Measurements from ENCODE around the gene SFXN4. TPM values are rescaled to one million over a fixed set of nuclear protein-coding genes. Genes with fewer than 3 reads are reported as not detected.

The SFXN4 gene
- total and polyA plus RNA-seq, 9 of the 15 experiments (the other 6 are each of a cell fraction or from before 2014, with no cell fraction given), result 40.1 to 97.8 (median 54.5) TPM

DNA sequence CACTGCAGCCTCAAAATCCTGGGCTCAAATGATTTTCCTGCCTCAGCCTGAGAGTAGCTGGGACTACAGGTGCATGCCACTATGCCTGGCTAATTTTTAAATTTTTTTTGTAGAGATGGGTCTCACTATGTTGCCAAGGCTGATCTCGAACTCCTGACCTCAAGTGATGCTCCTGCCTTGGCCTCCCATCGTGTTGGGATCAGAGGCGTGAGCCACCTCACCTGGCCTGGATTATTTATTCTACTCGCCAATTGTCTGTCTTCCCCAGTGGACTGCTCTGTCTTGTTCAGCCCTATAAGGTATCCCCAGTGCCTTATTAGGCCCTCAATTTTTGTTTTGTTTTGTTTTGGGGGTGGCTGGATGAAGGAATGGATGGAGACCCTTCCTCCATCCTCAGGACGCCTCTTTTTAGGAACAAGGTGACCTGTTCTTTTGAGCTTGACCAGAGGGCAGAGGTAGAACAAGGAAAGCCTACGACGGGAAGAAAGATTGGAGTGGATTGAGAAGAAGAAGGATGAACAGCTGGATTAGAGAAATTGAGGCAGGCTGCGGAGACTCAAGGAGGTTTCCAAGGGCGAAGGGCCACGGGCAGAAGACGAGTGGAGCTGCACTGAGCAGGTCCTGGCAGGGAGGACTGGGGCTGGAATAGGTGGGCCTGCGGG is 62.1 kb downstream of the SFXN4 start:
- Histone ChIP-seq H3K4me3 (no peak overlapping the region), H3K9me3 (replicated peaks; ENCODE audit: control insufficient read depth, insufficient read depth, low read depth, low read length) (no peaks in the 10 kb centered on the region), H4K20me1 (replicated peaks; ENCODE audit: control insufficient read depth, insufficient read depth, low read length) (no peaks in the 10 kb centered on the region), H3K79me2 (ENCODE audit: control insufficient read depth, insufficient read depth, low read length) (peaks cover 6% of the 10 kb centered on the region), H3K4me1 (replicated peaks in 1 of 2; ENCODE audit: control insufficient read depth in 2 of 2, insufficient read depth in 2 of 2, low read length in 2 of 2) (peaks cover 13 to 14% of the 10 kb centered on the region in 2 experiments; a peak in 4 of 5 replicates), H3K36me3 (ENCODE audit: control insufficient read depth, insufficient read depth, low read length) (no peaks in the 10 kb centered on the region), H3K9ac (ENCODE audit: insufficient read depth in 1 of 2, low read depth in 2 of 2, low read length in 2 of 2) (no peak overlapping the region), H3K27me3 (ENCODE audit: control insufficient read depth in 2 of 2, insufficient read depth in 2 of 2, low read length in 2 of 2) (no peaks in the 10 kb centered on the region), H3K9me1 (ENCODE audit: control insufficient read depth, insufficient read depth, low read length) (no peaks in the 10 kb centered on the region), H3K4me2 (ENCODE audit: insufficient read depth, low read length) (peak overlapping the region; percentile 49; the same call in 1 of the 2 replicates), H2AFZ (ENCODE audit: low read depth, low read length) (peak overlapping the region; percentile 70), H3K27ac (ENCODE audit: extremely low read depth, low read depth, low read length) (no peak overlapping the region)
- no peak for FAIRE-seq
- whole genome bisulfite sequencing (ENCODE audit: insufficient coverage, low coverage, missing lambda C conversion rate), result 64% methylated on average over 9 of the region's 12 CpGs
- BruUV-seq (replicated peaks), result no TSS peak
- in situ Hi-C loops (cut with MboI) (no loop called here), intact Hi-C loops (cut with micrococcal nuclease) (no loop called here)
- ATAC-seq, result no peak
- peak in 1 of 4 experiments; percentile 6 for DNase-seq (ENCODE audit: extremely low read depth in 1 of 4, low spot score in 3 of 4)
- CTCF ChIA-PET (ENCODE audit: low intra/inter-chr PET ratio), result no interaction called here
- POLR2A ChIA-PET, result interaction anchor here (0.6 to 4.0 kb wide), 5 partner anchors 21 to 62 kb away, joined by 4 to 16 read pairs (median 4); partner anchors contain the start of gene SFXN4
- TF ChIP-seq HSF4 (CRISPR knock-in tag; IDR thresholded peaks at IDR 0.05; ENCODE audit: borderline replicate concordance) (no peak), PHB2 (IDR thresholded peaks at IDR 0.05; ENCODE audit: low read depth) (no peak), BDP1 (IDR thresholded peaks at IDR 0.05; ENCODE audit: insufficient read depth, insufficient read length) (no peak), RFX5 (IDR thresholded peaks at IDR 0.05; ENCODE audit: low read depth, low read length) (no peak), ARID1B (IDR thresholded peaks at IDR 0.05) (no peak), ZNF717 (CRISPR knock-in tag; IDR thresholded peaks at IDR 0.05) (no peak), U2AF2 (optimal IDR thresholded peaks at IDR 0.05; ENCODE audit: low read depth, low read length) (no peak), GABPB1 (CRISPR knock-in tag; IDR thresholded peaks at IDR 0.05) (no peak), TCF3 (CRISPR knock-in tag; IDR thresholded peaks at IDR 0.05) (no peak), ZBTB9 (CRISPR knock-in tag; IDR thresholded peaks at IDR 0.05) (no peak), EZH2 (IDR thresholded peaks at IDR 0.05; ENCODE audit: borderline replicate concordance, low read depth, low read length) (no peak), ZFP30 (CRISPR knock-in tag; IDR thresholded peaks at IDR 0.05; ENCODE audit: borderline replicate concordance) (no peak), C11orf30 (IDR thresholded peaks at IDR 0.05; ENCODE audit: low read depth) (no peak), E2F5 (CRISPR knock-in tag; IDR thresholded peaks at IDR 0.05) (no peak), USF1 (CRISPR knock-in tag; IDR thresholded peaks at IDR 0.05) (no peak)
- TF ChIP-seq, protein P1, sequence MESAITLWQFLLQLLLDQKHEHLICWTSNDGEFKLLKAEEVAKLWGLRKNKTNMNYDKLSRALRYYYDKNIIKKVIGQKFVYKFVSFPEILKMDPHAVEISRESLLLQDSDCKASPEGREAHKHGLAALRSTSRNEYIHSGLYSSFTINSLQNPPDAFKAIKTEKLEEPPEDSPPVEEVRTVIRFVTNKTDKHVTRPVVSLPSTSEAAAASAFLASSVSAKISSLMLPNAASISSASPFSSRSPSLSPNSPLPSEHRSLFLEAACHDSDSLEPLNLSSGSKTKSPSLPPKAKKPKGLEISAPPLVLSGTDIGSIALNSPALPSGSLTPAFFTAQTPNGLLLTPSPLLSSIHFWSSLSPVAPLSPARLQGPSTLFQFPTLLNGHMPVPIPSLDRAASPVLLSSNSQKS (CRISPR knock-in tag; IDR thresholded peaks at IDR 0.05), result no peak
- TF ChIP-seq, protein P2, sequence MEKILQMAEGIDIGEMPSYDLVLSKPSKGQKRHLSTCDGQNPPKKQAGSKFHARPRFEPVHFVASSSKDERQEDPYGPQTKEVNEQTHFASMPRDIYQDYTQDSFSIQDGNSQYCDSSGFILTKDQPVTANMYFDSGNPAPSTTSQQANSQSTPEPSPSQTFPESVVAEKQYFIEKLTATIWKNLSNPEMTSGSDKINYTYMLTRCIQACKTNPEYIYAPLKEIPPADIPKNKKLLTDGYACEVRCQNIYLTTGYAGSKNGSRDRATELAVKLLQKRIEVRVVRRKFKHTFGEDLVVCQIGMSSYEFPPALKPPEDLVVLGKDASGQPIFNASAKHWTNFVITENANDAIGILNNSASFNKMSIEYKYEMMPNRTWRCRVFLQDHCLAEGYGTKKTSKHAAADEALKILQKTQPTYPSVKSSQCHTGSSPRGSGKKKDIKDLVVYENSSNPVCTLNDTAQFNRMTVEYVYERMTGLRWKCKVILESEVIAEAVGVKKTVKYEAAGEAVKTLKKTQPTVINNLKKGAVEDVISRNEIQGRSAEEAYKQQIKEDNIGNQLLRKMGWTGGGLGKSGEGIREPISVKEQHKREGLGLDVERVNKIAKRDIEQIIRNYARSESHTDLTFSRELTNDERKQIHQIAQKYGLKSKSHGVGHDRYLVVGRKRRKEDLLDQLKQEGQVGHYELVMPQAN (IDR thresholded peaks at IDR 0.05; ENCODE audit: borderline replicate concordance), result no peak
